Tongue (tissue), 2 donors: ENCODE data around the gene RNF213. TPM values are rescaled to one million over a fixed set of nuclear protein-coding genes. Genes with fewer than 3 reads are reported as not detected.
"Not testable (repeated sequence)": the region's sequence is repeated elsewhere in the genome, so short reads cannot be mapped to it uniquely, and the experiment has no call there.

Experiments used
- DNase-seq: peaks from one replicate; pipeline ENCODE4 v3.0.0-alpha.2; 2015
- total RNA-seq: library from RNA; depleted of rRNA; stranded (reverse); fragments of >200 nt; gene quantifications from one replicate; pipeline ENCODE4 v1.2.3, GENCODE V29; 2014

Gene RNF213
- total RNA-seq, 1 donor from 2014 or later = 66.8 TPM

GRCh38 chr17:80270836-80271235, 10.2 kb downstream of the RNF213 start:
- DNase-seq = no peak

DNA sequence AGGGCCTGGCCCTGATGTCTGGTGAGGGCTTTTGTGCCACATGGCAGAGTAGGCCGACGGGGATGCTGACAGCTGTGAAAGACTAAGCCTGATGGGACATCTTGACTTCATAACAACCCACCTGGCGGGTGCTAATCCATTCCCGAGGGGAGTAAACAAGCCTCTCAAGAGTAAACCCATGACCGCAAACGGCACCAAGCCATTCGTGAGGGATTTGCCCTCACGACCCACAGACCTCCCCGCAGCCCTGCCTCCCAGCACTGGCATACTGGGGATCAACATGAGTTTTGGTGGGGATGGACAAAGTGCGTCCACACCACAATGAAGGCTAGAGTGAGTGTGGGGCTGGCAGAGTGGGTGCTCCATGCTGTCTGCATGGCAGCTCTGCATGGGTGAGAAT, 11.7 kb downstream of the RNF213 start:
- no peak for DNase-seq

DNA sequence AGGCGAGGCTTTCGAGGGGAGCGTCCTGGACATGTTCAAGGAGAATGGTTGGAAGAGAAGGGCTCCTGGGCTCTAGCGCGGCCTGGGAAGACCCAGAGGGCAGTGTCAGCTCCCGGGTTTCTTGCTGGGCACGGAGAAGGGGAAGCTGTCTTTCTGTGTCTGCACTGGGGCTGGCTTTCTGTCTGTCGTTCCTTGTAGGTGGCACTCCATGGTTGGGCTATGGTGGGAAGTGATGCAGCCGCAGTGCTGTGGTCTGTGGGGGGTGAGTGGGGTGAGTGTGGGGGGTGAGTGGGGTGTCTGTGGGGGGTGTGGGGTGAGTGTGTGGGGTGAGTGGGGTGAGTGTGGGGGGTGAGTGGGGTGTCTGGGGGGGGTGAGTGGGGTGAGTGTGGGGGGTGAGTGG, 13.7 kb downstream of the RNF213 start:
- DNase-seq = no peak

GRCh38 chr17:80274871-80275449, 14.3 kb downstream of the RNF213 start:
- DNase-seq = no peak

- DNase-seq = not testable (repeated sequence)
These were observed 15.2 kb downstream of the RNF213 start for GRCh38 chr17:80275857-80276256.

DNA sequence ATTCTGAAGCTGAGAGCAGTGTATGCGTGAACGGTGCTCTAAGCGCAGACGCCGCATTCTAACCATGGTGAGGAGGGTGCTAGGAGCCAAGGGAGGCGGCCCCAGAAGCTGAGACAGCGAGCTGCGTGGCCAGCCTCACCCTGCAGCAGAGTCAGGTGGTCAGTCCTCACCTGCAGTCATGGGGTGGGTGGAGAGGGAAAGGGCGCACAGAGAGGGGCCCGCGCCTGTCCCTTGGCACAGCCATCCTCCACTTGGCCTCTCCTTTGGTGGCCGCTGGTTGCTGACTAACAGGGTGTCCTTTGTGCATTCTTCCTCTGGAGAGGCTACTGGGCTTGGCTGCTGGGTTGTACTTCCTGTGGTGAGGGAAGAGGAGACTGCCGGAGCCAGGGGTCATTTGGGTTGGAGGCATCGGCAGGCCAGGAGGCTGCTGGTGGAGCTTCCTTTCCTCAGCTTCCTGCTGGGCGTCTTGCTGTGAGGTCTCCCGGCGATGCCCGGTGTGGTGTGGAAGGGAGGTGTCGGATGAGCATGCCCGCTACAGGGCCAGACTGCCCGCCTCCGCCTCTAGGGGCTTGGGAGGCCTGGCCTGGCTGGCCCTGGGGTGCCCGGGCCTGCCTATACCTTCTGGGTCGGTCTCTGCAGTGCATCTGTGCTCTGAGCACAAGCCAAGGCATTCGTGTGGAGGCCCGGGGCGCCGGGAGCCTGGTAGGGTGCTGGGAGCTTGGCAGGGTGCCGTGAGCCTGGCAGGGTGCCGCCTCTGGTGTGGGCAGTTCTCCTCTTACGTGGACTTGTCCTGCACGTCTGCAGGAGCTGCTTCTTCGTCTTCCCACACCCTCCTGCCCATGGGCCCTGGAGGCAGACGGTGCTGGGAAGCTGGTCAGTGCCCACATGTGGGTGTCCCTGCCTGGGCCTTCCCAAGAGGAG, 17.4 kb downstream of the RNF213 start:
- no peak for DNase-seq

- no peak for DNase-seq
These were observed 19.2 kb downstream of the RNF213 start for GRCh38 chr17:80279895-80280294.

DNA sequence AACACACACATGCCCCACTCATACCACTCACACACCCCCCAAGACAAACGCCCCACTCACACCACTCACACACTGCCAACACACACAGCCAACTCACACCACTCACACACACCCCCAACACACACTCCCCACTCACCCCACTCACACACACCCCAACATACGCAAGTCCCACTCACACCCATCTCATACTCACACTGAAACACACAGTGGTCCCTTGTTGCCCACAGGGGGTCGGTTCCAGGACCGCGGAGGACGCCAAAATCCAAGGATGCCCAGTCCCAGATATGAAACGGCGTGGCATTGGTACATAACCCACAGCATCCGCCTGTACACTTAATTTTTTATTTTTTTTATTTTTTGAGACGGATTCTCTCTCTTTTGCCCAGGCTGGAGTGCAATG, 20.9 kb downstream of the RNF213 start:
- DNase-seq = no peak

DNA sequence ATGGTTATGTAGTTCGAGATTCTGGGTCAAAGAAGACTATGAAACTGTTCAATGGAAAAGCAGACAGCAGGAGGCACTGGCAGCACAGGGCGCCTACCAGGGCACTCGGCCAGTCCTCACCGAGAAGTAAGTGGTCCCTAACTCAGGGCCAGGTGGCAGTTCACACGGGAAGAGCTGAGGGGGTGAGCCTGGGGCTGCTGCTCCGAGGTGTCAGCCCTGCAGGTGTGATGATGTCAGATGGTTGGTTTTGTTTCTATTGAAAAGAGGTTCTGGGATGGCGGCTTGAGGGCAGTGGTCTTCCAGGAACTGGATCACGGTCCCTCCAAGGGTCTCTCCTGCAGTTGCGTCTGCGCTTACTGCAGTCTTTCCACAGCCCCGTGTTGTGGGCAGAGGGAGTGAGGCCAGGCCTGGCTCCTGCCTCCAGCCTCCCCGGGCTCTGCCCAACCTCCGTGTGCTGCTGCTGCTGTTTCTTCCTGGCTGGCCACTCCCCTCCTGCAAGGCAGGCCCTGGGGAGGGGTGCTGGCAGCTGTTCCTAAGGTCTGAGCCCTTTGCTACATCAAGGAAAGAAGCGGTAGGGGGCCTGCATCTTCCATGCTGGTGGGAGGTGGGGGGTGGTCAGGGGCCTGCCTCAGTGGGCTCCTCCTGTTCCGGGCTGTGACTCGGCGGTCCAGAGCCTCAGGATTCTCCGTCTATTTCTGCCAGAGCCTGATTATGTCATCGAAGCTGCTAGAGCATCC, 22.6 kb downstream of the RNF213 start:
- no peak for DNase-seq

- no peak for DNase-seq
These were observed 24.0 kb downstream of the RNF213 start for GRCh38 chr17:80284631-80285030.

DNA sequence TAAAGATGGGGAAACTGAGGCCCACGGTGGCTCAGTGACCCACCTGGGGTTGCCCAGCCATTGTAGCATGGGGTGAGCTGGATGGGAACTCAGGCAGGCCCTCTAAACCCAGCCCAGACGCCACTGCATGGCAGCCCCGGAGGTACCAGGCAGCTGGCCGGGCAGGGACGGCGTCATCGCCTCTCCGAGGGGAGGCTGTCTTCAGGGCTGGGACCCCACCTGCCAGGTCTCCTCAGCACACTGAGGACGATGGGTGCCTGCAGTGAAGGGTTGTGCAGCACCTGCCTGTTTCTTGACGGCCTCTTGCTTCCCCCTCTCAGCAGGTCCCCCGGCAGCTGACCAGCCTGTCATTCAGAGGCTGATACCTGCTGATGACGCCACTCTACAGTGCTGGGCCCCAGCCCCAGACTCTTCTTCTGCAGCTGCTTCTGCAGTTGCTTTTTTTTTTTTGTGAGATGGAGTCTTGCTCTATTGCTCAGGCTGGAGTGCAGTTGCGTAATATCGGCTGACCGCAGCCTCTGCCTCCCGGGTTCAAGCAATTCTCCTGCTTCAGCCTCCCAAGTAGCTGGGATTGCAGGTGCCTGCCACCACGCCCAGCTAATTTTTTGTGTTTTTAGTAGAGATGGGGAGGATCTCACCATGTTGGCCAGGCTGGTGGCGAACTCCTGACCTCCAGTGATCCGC, 24.7 kb downstream of the RNF213 start:
- no peak for DNase-seq

DNA sequence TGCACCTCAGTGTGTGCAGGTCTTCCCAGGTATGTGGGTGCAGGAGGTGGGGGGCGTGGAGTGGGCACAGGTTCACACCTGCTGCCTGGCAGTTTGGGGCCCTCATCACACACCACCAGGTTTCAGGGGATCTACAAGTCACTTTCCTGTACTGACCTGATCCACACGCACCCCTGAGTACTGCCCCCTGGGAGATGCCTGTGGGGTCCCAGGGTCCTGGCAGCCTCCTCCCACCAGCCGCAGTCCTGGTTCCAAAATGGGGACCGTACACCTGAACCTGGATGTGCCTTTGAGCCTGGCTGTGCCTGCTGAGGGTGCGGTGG, 25.9 kb downstream of the RNF213 start:
- no peak for DNase-seq

DNA sequence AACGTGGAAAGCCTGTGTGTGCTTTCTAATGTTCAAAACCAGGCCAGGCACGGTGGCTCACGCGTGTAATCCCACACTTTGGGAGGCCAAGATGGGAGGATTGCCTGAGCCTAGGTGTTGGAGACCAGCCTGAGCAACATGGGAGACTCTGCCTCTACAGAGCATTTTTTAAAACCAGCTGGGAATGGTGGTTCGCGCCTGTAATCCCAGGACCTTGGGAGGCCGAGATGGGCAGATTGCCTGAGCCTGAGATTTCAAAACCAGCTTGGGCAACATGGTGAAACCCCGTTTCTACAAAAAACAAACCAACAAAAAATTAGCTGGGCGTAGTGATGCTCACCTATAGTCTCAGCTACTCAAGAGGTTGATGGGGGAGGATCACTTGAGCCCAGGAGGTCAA, 26.4 kb downstream of the RNF213 start:
- no peak for DNase-seq

- DNase-seq = no peak
These were observed 27.3 kb downstream of the RNF213 start for GRCh38 chr17:80287806-80288567.

DNA sequence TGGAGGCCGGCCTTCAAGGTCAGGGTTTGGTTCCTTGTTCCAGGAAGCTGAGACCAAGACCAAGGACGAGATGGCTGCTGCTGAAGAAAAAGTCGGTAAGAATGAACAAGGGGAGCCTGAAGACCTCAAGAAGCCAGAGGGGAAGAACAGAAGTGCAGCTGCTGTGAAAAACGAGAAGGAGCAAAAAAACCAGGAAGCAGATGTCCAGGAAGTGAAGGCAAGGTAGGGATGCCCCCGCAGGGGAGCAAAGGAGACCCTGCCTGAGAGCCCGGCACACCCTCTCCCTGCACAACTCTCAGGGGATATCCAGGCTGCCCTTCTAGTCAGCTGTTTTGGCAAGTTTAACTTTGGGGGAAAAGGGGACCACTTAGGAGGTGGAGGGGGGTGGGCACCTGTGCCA, 29.0 kb downstream of the RNF213 start:
- DNase-seq = no peak

DNA sequence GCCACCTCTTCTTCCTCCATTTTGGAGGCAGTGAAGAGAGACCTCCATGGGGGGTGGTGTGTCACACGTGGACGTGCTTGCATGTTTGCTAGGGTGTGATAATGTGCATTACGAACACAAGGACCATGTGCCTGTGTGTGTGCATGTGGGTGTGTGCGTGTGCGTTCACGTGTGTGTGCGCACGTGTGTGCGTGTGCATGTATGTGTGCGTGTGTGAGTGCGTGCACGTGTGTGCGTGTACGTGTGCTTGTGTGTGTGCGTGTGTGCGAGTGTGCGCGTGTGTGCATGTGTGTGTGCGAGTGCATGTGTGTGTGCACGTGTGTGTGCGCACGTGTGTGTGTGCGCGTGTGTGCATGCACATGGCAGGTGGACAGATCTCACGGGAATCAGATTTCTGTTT, 29.5 kb downstream of the RNF213 start:
- DNase-seq = no peak

DNA sequence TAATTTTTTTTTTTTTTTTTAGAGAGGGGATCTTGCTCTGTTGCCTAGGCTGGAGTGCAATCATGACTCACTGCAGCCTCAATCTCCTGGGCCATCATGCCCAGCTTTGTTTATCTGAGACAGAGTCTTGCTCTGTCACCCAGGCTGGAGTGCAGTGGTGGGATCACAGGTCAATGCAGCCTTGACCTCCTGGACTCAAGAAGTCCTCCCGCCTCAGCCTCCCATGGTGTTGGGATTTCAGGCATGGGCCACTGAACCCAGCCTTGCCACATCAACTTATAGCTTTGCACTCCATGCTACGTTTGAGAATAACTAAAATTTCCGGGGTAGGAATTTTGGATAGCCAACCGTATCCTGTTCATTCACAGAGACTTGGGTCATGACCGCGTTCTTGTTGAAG, 30.6 kb downstream of the RNF213 start:
- no peak for DNase-seq

GRCh38 chr17:80291691-80292487, 31.2 kb downstream of the RNF213 start:
- DNase-seq = no peak

DNA sequence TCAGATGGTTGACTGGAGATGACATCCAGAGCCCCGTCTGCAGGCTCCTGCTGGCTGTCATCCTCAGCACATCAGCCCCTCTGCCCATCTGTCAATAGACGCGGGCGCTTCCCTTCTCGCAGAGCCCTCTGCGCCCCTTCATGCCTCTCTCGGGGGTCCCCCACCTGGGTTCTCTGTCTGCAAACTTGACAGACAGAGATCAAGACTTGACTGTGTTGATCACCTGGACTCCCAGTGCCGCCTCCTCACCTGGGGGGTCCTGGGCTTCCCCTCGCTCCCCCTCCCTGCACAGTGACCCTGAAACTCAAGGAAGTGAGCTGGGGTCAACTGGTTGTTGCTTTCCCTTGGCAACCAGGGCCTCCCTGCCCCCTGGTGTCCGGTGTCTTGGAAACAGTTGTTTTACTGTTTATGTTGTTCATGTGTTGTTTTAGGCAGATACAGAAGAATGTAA, 31.9 kb downstream of the RNF213 start:
- DNase-seq = no peak

- DNase-seq = no peak
These were observed 33.6 kb downstream of the RNF213 start for GRCh38 chr17:80294210-80294609.

DNA sequence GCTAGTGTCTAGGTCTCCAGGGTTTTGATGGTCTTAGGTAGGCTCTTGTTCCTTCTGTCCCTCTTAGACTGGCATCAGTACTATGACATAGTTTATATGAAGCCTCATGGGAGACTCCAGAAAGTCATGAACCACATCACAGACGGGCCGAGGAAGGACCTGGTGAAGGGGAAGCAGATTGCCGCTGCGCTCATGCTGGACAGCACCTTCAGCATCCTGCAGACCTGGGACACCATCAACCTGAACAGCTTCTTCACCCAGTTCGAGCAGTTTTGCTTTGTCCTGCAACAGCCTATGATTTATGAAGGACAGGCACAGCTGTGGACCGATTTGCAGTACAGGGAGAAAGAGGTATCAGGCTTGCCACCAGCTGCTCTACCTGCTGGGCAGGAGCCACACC, 34.0 kb downstream of the RNF213 start:
- no peak for DNase-seq
